Measurements from ENCODE around the gene BBS2. TPM values are rescaled to one million over a fixed set of nuclear protein-coding genes. Genes with fewer than 3 reads are reported as not detected.

Gene BBS2
- total and polyA plus RNA-seq, 12 donors: 11.7 to 75.9 (median 54.9) TPM

GRCh38 chr16:56551796-56552738 lies 32.2 kb upstream of the BBS2 start:
- H3K4me3 ChIP-seq: no peak overlapping the region
- 28 to 31% methylated on average over 11 of the region's 11 CpGs for WGBS, 2 donors
- ATAC-seq (peak in 7 of 8 donors; percentile 61 to 90 (median 75)), DNase-seq (peak in 1 of 2 donors; percentile 24)
- TF ChIP-seq CTCF (IDR thresholded peaks at IDR 0.05): no peak
- H3K27ac ChIP-seq: peak overlapping the region in 3 of 10 donors; percentile 7 to 19 (median 10)
- peaks cover 0 to 16% (median 11%) of the 10 kb centered on the region in 9 donors for H3K4me1 ChIP-seq
- H3K9me3 ChIP-seq: no peaks in the 10 kb centered on the region
- intact Hi-C loops (cut with DNase I): no loop called here
- H3K36me3 ChIP-seq: no peaks in the 10 kb centered on the region
- peaks cover 0 to 22% (median 0%) of the 10 kb centered on the region in 7 donors for H3K27me3 ChIP-seq

- peaks cover 0 to 4% (median 0%) of the 10 kb centered on the region in 7 donors for H3K27me3 ChIP-seq
- no peak overlapping the region for H3K27ac ChIP-seq
- intact Hi-C loops (cut with DNase I): no loop called here
- no peak for TF ChIP-seq CTCF (IDR thresholded peaks at IDR 0.05)
- peaks cover 0 to 16% (median 11%) of the 10 kb centered on the region in 9 donors for H3K4me1 ChIP-seq
- 89 to 92% methylated on average over 5 of the region's 5 CpGs for whole genome bisulfite sequencing, 2 donors
- no peak for DNase-seq
- ATAC-seq: no peak
- no peaks in the 10 kb centered on the region for H3K9me3 ChIP-seq
- no peaks in the 10 kb centered on the region for H3K36me3 ChIP-seq
- no peak overlapping the region for H3K4me3 ChIP-seq
These were observed 30.0 kb upstream of the BBS2 start for GRCh38 chr16:56549744-56550385.

- ATAC-seq (no peak), DNase-seq (no peak)
- H3K4me3 ChIP-seq: no peak overlapping the region
- H3K36me3 ChIP-seq: no peaks in the 10 kb centered on the region
- H3K27ac ChIP-seq: no peak overlapping the region
- H3K4me1 ChIP-seq: peaks cover 0 to 16% (median 11%) of the 10 kb centered on the region in 9 donors
- intact Hi-C loops (cut with DNase I): no loop called here
- no peaks in the 10 kb centered on the region for H3K9me3 ChIP-seq
- TF ChIP-seq CTCF (IDR thresholded peaks at IDR 0.05): no peak
- peaks cover 0 to 4% (median 0%) of the 10 kb centered on the region in 7 donors for H3K27me3 ChIP-seq
These were observed 29.3 kb upstream of the BBS2 start for GRCh38 chr16:56549161-56549560.

GRCh38 chr16:56547949-56548567 lies 28.2 kb upstream of the BBS2 start:
- 71 to 82% methylated on average over 4 of the region's 4 CpGs for WGBS, 2 donors
- DNase-seq (no peak), ATAC-seq (no peak)
- Histone ChIP-seq H3K4me3 (no peak overlapping the region), H3K27me3 (no peaks in the 10 kb centered on the region), H3K4me1 (peaks cover 0 to 16% (median 11%) of the 10 kb centered on the region in 9 donors), H3K36me3 (no peaks in the 10 kb centered on the region), H3K27ac (no peak overlapping the region), H3K9me3 (no peaks in the 10 kb centered on the region)
- intact Hi-C loops (cut with DNase I): no loop called here
- TF ChIP-seq CTCF (IDR thresholded peaks at IDR 0.05): no peak

Measured in heart right ventricle (tissue), 16 donors.